Liver (tissue), 9 donors: ENCODE data around the gene GSPT1. TPM values are rescaled to one million over a fixed set of nuclear protein-coding genes. Genes with fewer than 3 reads are reported as not detected.
"Not testable (repeated sequence)": the region's sequence is repeated elsewhere in the genome, so short reads cannot be mapped to it uniquely, and the experiment has no call there.

Experiments used
- DNase-seq: peaks from one replicate; pipeline ENCODE4 v3.0.0-alpha.2; 2017; ENCODE audit warnings: low spot score
- H3K27ac ChIP-seq, 2 donors: one replicate each; pipeline ENCODE4 v1.7.0; 2013; ENCODE audit warnings: inconsistent platforms in 2 of 2, low read length in 2 of 2, control low read depth in 1 of 2, low read depth in 1 of 2, mild to moderate bottlenecking in 1 of 2
- H3K27me3 ChIP-seq, 4 donors: one replicate each; pipeline versions ENCODE4 v1.6.1 to v1.7.0; 2013; ENCODE audit warnings: low read length in 3 of 4, inconsistent platforms in 1 of 4, mild to moderate bottlenecking in 1 of 4, moderate library complexity in 1 of 4; ENCODE audit not compliant: control insufficient read depth in 4 of 4, insufficient read depth in 4 of 4
- H3K36me3 ChIP-seq, 4 donors: one replicate each; pipeline versions ENCODE4 v1.6.1 to v1.7.0; 2013; ENCODE audit warnings: low read length in 3 of 4, mild to moderate bottlenecking in 3 of 4, low read depth in 1 of 4, moderate library complexity in 1 of 4; ENCODE audit not compliant: control insufficient read depth in 4 of 4, insufficient read depth in 3 of 4
- H3K4me1 ChIP-seq, 4 donors: one replicate each; pipeline versions ENCODE4 v1.6.1 to v1.7.0; 2013; ENCODE audit warnings: low read length in 3 of 4, mild to moderate bottlenecking in 3 of 4, moderate library complexity in 1 of 4; ENCODE audit not compliant: control insufficient read depth in 4 of 4, insufficient read depth in 4 of 4
- H3K4me3 ChIP-seq, 3 donors: one replicate each; pipeline versions ENCODE4 v1.6.1 to v1.7.0; 2013; ENCODE audit warnings: low read length in 3 of 3, control low read depth in 1 of 3, low read depth in 1 of 3, mild to moderate bottlenecking in 1 of 3
- H3K9ac ChIP-seq, 2 donors: one replicate each; pipeline ENCODE4 v1.7.0; 2013; ENCODE audit warnings: low read length in 2 of 2, mild to moderate bottlenecking in 2 of 2, moderate library complexity in 2 of 2, control low read depth in 1 of 2, low read depth in 1 of 2
- H3K9me3 ChIP-seq, 4 donors: one replicate each; pipeline versions ENCODE4 v1.6.1 to v1.7.0; 2013; ENCODE audit warnings: low read length in 3 of 4; ENCODE audit not compliant: control insufficient read depth in 4 of 4
- CTCF ChIP-seq: fragments of 150-350 bp; IDR thresholded peaks from 2 replicates; pipeline ENCODE4 v1.5.1; 2017; ENCODE audit warnings: improper control_type of control experiment, low read depth, low read length; ENCODE audit not compliant: missing input control
- EGR1 ChIP-seq, 2 donors: IDR thresholded peaks; 2 replicates each; pipeline ENCODE4 v1.6.1; 2016 to 2018; ENCODE audit warnings: antibody characterized with exemption in 2 of 2, low read depth in 2 of 2
- HNF4A ChIP-seq, 2 donors: conservative IDR thresholded peaks; 2 replicates each; pipeline ENCODE4 v1.6.1; 2016; ENCODE audit warnings: antibody characterized with exemption in 2 of 2, mild to moderate bottlenecking in 2 of 2
- HNF4G ChIP-seq: IDR thresholded peaks from 2 replicates; pipeline ENCODE4 v1.6.1; 2016; ENCODE audit warnings: antibody characterized with exemption
- JUND ChIP-seq, 2 donors: IDR thresholded peaks; 2 replicates each; pipeline ENCODE4 v1.6.1; 2016; ENCODE audit warnings: antibody characterized with exemption in 2 of 2
- NR2F2 ChIP-seq: IDR thresholded peaks from 2 replicates; pipeline ENCODE4 v1.6.1; 2016; ENCODE audit warnings: antibody characterized with exemption
- RAD21 ChIP-seq, 2 donors: IDR thresholded peaks; 2 replicates each; pipeline ENCODE4 v1.6.1; 2016; ENCODE audit warnings: antibody characterized with exemption in 2 of 2, mild to moderate bottlenecking in 2 of 2
- RXRA ChIP-seq, 2 donors: IDR thresholded peaks; 2 replicates each; pipeline ENCODE4 v1.6.1; 2017 to 2018; ENCODE audit warnings: antibody characterized with exemption in 2 of 2, mild to moderate bottlenecking in 1 of 2
- SP1 ChIP-seq: IDR thresholded peaks from 2 replicates; pipeline ENCODE4 v1.6.1; 2018; ENCODE audit warnings: antibody characterized with exemption, mild to moderate bottlenecking
- YY1 ChIP-seq: IDR thresholded peaks from 2 replicates; pipeline ENCODE4 v1.6.1; 2016; ENCODE audit warnings: antibody characterized with exemption, mild to moderate bottlenecking
- WGBS: extraction: QIAGEN DNeasy Blood & Tissue Kit; methylation state at CpG from one replicate; pipeline ENCODE4 v1.1.7; 2013; 5-methylcytosine and 5-hydroxymethylcytosine counted together
- polyA plus RNA-seq, 2 donors: library from polyadenylated mRNA; stranded (reverse) in 1 of 2; unstranded in 1 of 2; fragments of 200-250 nt in 1 of 2; fragments of >200 nt in 1 of 2; fragmentation: Nextera tagmentation in 1 of 2; extraction: Ambion mirVana in 1 of 2; gene quantifications; one replicate each; pipeline versions ENCODE4 v1.2.1 to v1.2.3, GENCODE V29; 2013 to 2015
- total RNA-seq, 2 donors: library from RNA; depleted of rRNA; stranded (reverse); fragments of >200 nt; gene quantifications; one replicate each; pipeline ENCODE4 v1.2.3, GENCODE V29; 2014
- TF ChIP-seq, protein P1 (sequence below): IDR thresholded peaks from 2 replicates; pipeline ENCODE4 v1.6.1; 2016; ENCODE audit warnings: antibody characterized with exemption
- TF ChIP-seq, protein P2 (sequence below): IDR thresholded peaks from 2 replicates; pipeline ENCODE4 v1.6.1; 2016; ENCODE audit warnings: antibody characterized with exemption, mild to moderate bottlenecking
- donor health status: healthy.
- donor health status: healthy.
- donor health status: healthy.
- donor health status: healthy.
- donor health status: healthy.

Gene GSPT1
- total and polyA plus RNA-seq, 4 donors, result 24.2 to 67.6 (median 41.9) TPM

- no peak for TF ChIP-seq NR2F2
- no peak for TF ChIP-seq RAD21 (IDR thresholded peaks at IDR 0.05)
- TF ChIP-seq, protein P1, sequence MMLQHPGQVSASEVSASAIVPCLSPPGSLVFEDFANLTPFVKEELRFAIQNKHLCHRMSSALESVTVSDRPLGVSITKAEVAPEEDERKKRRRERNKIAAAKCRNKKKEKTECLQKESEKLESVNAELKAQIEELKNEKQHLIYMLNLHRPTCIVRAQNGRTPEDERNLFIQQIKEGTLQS, result no peak
- no peak for TF ChIP-seq CTCF
Observed at GRCh38 chr16:11956558-11956957, 40.8 kb upstream of the GSPT1 start (continued).

- Histone ChIP-seq H3K36me3 (no peaks in the 10 kb centered on the region), H3K9me3 (no peaks in the 10 kb centered on the region), H3K27ac (no peak overlapping the region), H3K9ac (no peak overlapping the region), H3K27me3 (no peaks in the 10 kb centered on the region), H3K4me3 (no peak overlapping the region), H3K4me1 (no peaks in the 10 kb centered on the region)
- no peak for TF ChIP-seq RXRA (IDR thresholded peaks at IDR 0.05)
- no peak for TF ChIP-seq YY1
- DNase-seq, result no peak
- WGBS, result 84% methylated on average over 8 of the region's 8 CpGs
Observed at GRCh38 chr16:11955713-11956123, 40.0 kb upstream of the GSPT1 start.

GRCh38 chr16:11953576-11953975 lies 37.8 kb upstream of the GSPT1 start:
- not testable (repeated sequence) for H3K4me3 ChIP-seq, H3K36me3 ChIP-seq, H3K27ac ChIP-seq, H3K27me3 ChIP-seq, H3K4me1 ChIP-seq, H3K9me3 ChIP-seq, DNase-seq, H3K9ac ChIP-seq
- WGBS, result 92% methylated on average over 8 of the region's 8 CpGs

GRCh38 chr16:11950388-11950787 lies 34.6 kb upstream of the GSPT1 start:
- no peak for TF ChIP-seq HNF4A (conservative IDR thresholded peaks at IDR 0.05)
- TF ChIP-seq HNF4G, result no peak
- TF ChIP-seq JUND (IDR thresholded peaks at IDR 0.05), result no peak
- no peak for TF ChIP-seq RXRA (IDR thresholded peaks at IDR 0.05)
- no peak for TF ChIP-seq RAD21 (IDR thresholded peaks at IDR 0.05)
- TF ChIP-seq EGR1 (IDR thresholded peaks at IDR 0.05; ENCODE audit: low read depth in 2 of 2), result no peak
- no peak for TF ChIP-seq YY1
- TF ChIP-seq, protein P2, sequence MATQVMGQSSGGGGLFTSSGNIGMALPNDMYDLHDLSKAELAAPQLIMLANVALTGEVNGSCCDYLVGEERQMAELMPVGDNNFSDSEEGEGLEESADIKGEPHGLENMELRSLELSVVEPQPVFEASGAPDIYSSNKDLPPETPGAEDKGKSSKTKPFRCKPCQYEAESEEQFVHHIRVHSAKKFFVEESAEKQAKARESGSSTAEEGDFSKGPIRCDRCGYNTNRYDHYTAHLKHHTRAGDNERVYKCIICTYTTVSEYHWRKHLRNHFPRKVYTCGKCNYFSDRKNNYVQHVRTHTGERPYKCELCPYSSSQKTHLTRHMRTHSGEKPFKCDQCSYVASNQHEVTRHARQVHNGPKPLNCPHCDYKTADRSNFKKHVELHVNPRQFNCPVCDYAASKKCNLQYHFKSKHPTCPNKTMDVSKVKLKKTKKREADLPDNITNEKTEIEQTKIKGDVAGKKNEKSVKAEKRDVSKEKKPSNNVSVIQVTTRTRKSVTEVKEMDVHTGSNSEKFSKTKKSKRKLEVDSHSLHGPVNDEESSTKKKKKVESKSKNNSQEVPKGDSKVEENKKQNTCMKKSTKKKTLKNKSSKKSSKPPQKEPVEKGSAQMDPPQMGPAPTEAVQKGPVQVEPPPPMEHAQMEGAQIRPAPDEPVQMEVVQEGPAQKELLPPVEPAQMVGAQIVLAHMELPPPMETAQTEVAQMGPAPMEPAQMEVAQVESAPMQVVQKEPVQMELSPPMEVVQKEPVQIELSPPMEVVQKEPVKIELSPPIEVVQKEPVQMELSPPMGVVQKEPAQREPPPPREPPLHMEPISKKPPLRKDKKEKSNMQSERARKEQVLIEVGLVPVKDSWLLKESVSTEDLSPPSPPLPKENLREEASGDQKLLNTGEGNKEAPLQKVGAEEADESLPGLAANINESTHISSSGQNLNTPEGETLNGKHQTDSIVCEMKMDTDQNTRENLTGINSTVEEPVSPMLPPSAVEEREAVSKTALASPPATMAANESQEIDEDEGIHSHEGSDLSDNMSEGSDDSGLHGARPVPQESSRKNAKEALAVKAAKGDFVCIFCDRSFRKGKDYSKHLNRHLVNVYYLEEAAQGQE, result no peak
- no peak for TF ChIP-seq SP1

More at GRCh38 chr16:11950388-11950787, 34.6 kb upstream of the GSPT1 start:
- Histone ChIP-seq H3K9ac (no peak overlapping the region), H3K4me1 (no peaks in the 10 kb centered on the region), H3K9me3 (no peaks in the 10 kb centered on the region), H3K27ac (no peak overlapping the region), H3K27me3 (no peaks in the 10 kb centered on the region), H3K36me3 (no peaks in the 10 kb centered on the region), H3K4me3 (no peak overlapping the region)
- DNase-seq, result no peak
- 92% methylated on average over 5 of the region's 5 CpGs for WGBS
